Heart left ventricle (tissue), 13 donors: Measurements from ENCODE around the gene NFYA.

Experiments used
- POLR2A ChIP-seq, 2 donors: fragments of 450-650 bp; IDR thresholded peaks; one replicate each; pipeline ENCODE4 v1.6.1; 2017; ENCODE audit warnings: antibody characterized with exemption in 2 of 2, mild to moderate bottlenecking in 2 of 2, moderate library complexity in 2 of 2
- TF ChIP-seq, protein P1 (sequence below), 12 donors: fragments of 200-600 bp; sonication (generic) in 4 of 12; IDR thresholded peaks; one replicate each; pipeline versions ENCODE4 v1.5.0 to v1.8.0; 2018 to 2022; ENCODE audit warnings: antibody characterized with exemption in 12 of 12, mild to moderate bottlenecking in 5 of 12
- donor health status: ischemic (EF 13 %, LVEDD 7.1; RV severe dilation, severe dysfunction).
- donor health status: DM: no; HTN: yes; CAD: no.
- donor health status: DM: no; HTN: no; CAD: no.
- donor health status: ischemic (EF 25% LVEDD 6.9; RV normal size, moderate dysfunction).
- donor health status: ischemic (EF 25% LVEDD 5.7; RV mildly dilated, moderate dysfunction).
- donor health status: ischemic (EF 35%, LVEDD 5.7; RV mildly dilated, moderate dysfunction).
- donor health status: nonischemic (EF 11% LVEDD 7.7; RV severe dilation, severe dysfunction).
- donor health status: DM: yes; HTN: yes; CAD: no.
- donor health status: PGD.
- donor health status: ischemic (EF 29% LVEDD 5.4; RV normal size, mild dysfunction).
- donor health status: nonischemic (EF 23%, LVEDD 6.1; RV moderate dilation, normal function).

DNA sequence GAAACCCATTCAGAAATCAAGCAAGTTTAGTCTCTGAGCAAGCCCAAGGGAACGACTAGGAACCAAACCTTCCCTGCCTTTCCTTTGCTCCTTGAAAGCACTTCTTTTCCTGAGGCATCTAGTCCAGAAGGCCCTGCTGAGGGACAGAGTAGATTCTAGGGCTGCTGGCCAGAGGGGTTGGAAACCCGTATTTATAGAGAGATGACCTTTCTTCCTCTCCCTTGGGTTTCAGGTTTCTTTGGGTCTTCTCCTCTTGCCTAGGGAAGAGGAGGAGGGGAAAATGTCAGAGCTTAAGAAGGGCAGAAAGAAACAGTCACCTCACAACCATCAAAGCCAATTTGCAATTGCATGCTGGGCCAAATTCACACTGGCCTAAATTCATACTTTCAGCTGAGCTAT lies 14.0 kb upstream of the NFYA start:
- TF ChIP-seq, protein P1, sequence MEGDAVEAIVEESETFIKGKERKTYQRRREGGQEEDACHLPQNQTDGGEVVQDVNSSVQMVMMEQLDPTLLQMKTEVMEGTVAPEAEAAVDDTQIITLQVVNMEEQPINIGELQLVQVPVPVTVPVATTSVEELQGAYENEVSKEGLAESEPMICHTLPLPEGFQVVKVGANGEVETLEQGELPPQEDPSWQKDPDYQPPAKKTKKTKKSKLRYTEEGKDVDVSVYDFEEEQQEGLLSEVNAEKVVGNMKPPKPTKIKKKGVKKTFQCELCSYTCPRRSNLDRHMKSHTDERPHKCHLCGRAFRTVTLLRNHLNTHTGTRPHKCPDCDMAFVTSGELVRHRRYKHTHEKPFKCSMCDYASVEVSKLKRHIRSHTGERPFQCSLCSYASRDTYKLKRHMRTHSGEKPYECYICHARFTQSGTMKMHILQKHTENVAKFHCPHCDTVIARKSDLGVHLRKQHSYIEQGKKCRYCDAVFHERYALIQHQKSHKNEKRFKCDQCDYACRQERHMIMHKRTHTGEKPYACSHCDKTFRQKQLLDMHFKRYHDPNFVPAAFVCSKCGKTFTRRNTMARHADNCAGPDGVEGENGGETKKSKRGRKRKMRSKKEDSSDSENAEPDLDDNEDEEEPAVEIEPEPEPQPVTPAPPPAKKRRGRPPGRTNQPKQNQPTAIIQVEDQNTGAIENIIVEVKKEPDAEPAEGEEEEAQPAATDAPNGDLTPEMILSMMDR (IDR thresholded peaks at IDR 0.05), result no peak
- TF ChIP-seq POLR2A (IDR thresholded peaks at IDR 0.05), result no peak
